Measurements from ENCODE around the gene TFAP2D. TPM values are rescaled to one million over a fixed set of nuclear protein-coding genes. Genes with fewer than 3 reads are reported as not detected.

TFAP2D gene
- total RNA-seq, 1 donor from 2014 or later, result not detected

- Mint-ChIP-seq H3K27me3 (no peaks in the 10 kb centered on the region), H3K36me3 (ENCODE audit: low read depth) (no peaks in the 10 kb centered on the region), H3K4me1 (no peaks in the 10 kb centered on the region), H3K9me3 (no peaks in the 10 kb centered on the region), H3K27ac (no peak overlapping the region), H3K4me3 (no peak overlapping the region)
- DNase-seq, result no peak
- intact Hi-C loops (cut with micrococcal nuclease), result no loop called here
Measured at GRCh38 chr6:50742161-50742560, 28.8 kb downstream of the TFAP2D start.

GRCh38 chr6:50744976-50745375, 31.6 kb downstream of the TFAP2D start:
- intact Hi-C loops (cut with micrococcal nuclease), result no loop called here
- DNase-seq, result no peak

GRCh38 chr6:50762798-50763197, 49.5 kb downstream of the TFAP2D start:
- Mint-ChIP-seq H3K36me3 (ENCODE audit: low read depth) (no peaks in the 10 kb centered on the region), H3K4me1 (no peaks in the 10 kb centered on the region), H3K9me3 (no peaks in the 10 kb centered on the region), H3K4me3 (no peak overlapping the region), H3K27me3 (no peaks in the 10 kb centered on the region), H3K27ac (no peak overlapping the region)
- no peak for DNase-seq
- intact Hi-C loops (cut with micrococcal nuclease), result no loop called here

More at GRCh38 chr6:50744976-50745375, 31.6 kb downstream of the TFAP2D start:
- Mint-ChIP-seq H3K9me3 (no peaks in the 10 kb centered on the region), H3K27ac (no peak overlapping the region), H3K4me3 (no peak overlapping the region), H3K27me3 (no peaks in the 10 kb centered on the region), H3K36me3 (ENCODE audit: low read depth) (no peaks in the 10 kb centered on the region), H3K4me1 (no peaks in the 10 kb centered on the region)

DNA sequence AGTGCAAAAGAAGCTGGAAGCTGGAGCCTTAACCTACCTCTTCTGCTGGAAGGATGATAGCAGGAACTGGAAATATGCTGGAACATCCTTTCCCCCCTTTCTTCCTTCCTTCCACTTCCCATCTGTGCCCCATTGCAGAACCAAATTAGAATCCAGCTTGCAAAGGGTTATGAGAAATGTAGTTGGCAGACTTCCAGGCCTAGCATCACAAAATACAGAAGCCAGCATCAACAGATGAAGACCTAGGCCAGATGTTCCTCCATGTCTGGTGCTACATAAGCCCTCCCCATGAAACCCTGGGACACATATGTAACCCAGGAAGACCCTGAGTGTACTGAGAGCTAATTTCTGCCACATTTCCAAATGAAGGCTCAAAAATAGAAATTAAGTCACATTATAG, 65.4 kb downstream of the TFAP2D start:
- H3K36me3 Mint-ChIP-seq (ENCODE audit: low read depth), result no peaks in the 10 kb centered on the region
- no peak for DNase-seq
- no peaks in the 10 kb centered on the region for H3K4me1 Mint-ChIP-seq
- H3K9me3 Mint-ChIP-seq, result no peaks in the 10 kb centered on the region
- intact Hi-C loops (cut with micrococcal nuclease), result no loop called here
- no peak overlapping the region for H3K4me3 Mint-ChIP-seq
- no peaks in the 10 kb centered on the region for H3K27me3 Mint-ChIP-seq
- no peak overlapping the region for H3K27ac Mint-ChIP-seq

GRCh38 chr6:50780382-50780781, 67.1 kb downstream of the TFAP2D start:
- intact Hi-C loops (cut with micrococcal nuclease), result no loop called here
- no peaks in the 10 kb centered on the region for H3K9me3 Mint-ChIP-seq
- H3K4me1 Mint-ChIP-seq, result no peaks in the 10 kb centered on the region
- H3K27ac Mint-ChIP-seq, result no peak overlapping the region
- H3K27me3 Mint-ChIP-seq, result no peaks in the 10 kb centered on the region
- H3K4me3 Mint-ChIP-seq, result no peak overlapping the region
- no peak for DNase-seq
- H3K36me3 Mint-ChIP-seq (ENCODE audit: low read depth), result no peaks in the 10 kb centered on the region

DNA sequence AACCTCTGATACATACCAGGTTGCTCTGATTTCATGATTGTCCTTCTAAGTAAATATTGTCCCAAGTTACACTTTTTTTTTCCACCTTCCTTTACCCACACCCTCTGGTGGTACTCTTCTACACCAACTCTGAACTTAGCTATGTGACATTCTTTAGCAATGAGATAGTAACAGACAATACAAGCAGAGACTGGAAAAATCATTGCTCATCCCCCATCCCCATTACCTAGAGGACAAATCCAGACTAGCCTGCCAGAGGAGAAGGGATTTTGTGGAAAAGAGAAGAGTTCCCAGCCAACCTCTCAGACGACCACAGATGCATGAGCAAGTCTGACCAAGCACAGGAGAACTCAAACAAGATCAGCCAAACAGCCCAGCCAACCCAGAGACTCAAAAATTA, 72.6 kb downstream of the TFAP2D start:
- Mint-ChIP-seq H3K4me3 (no peak overlapping the region), H3K4me1 (no peaks in the 10 kb centered on the region), H3K27me3 (no peaks in the 10 kb centered on the region), H3K36me3 (ENCODE audit: low read depth) (no peaks in the 10 kb centered on the region), H3K27ac (no peak overlapping the region), H3K9me3 (no peaks in the 10 kb centered on the region)
- intact Hi-C loops (cut with micrococcal nuclease), result no loop called here
- DNase-seq, result no peak

GRCh38 chr6:50791900-50792508, 78.7 kb downstream of the TFAP2D start:
- intact Hi-C loops (cut with micrococcal nuclease), result loop anchor here (2.0 to 5.0 kb wide), 2 partner anchors 135 to 665 kb away; no protein-coding TSS in a partner anchor
- DNase-seq, result peak; percentile 60
- Mint-ChIP-seq H3K4me1 (no peaks in the 10 kb centered on the region), H3K9me3 (no peaks in the 10 kb centered on the region), H3K27ac (no peak overlapping the region), H3K36me3 (ENCODE audit: low read depth) (no peaks in the 10 kb centered on the region), H3K4me3 (no peak overlapping the region), H3K27me3 (no peaks in the 10 kb centered on the region)

GRCh38 chr6:50792771-50793170, 79.4 kb downstream of the TFAP2D start:
- no peaks in the 10 kb centered on the region for H3K27me3 Mint-ChIP-seq
- intact Hi-C loops (cut with micrococcal nuclease), result loop anchor here (5.0 kb wide), 1 partner anchor 665 kb away; no protein-coding TSS in a partner anchor
- no peak overlapping the region for H3K4me3 Mint-ChIP-seq
- H3K9me3 Mint-ChIP-seq, result no peaks in the 10 kb centered on the region
- H3K36me3 Mint-ChIP-seq (ENCODE audit: low read depth), result no peaks in the 10 kb centered on the region
- H3K27ac Mint-ChIP-seq, result no peak overlapping the region
- H3K4me1 Mint-ChIP-seq, result no peaks in the 10 kb centered on the region
- no peak for DNase-seq

DNA sequence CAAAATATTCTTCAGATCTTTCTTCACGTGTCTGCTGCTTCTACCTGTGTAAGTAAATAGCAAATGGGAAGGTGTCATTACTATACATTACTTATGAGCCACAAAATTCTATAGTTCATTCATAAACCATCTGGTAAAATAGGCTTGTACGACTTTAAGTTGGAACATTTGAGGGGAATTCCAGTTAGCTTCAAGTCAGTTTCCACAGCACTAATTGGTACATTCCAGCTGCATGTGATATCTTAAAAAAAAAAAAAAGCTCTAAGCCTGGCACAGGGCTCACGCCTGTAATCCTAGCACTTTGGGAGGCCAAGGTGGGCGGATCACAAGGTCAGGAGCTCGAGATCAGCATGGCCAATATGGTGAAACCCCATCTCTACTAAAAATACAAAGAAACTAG, 82.2 kb downstream of the TFAP2D start:
- Mint-ChIP-seq H3K4me3 (no peak overlapping the region), H3K36me3 (ENCODE audit: low read depth) (no peaks in the 10 kb centered on the region), H3K27ac (no peak overlapping the region), H3K9me3 (no peaks in the 10 kb centered on the region), H3K4me1 (no peaks in the 10 kb centered on the region), H3K27me3 (no peaks in the 10 kb centered on the region)
- intact Hi-C loops (cut with micrococcal nuclease), result no loop called here
- no peak for DNase-seq

- Mint-ChIP-seq H3K27ac (no peak overlapping the region), H3K27me3 (no peaks in the 10 kb centered on the region), H3K36me3 (ENCODE audit: low read depth) (no peaks in the 10 kb centered on the region), H3K9me3 (no peaks in the 10 kb centered on the region), H3K4me3 (no peak overlapping the region), H3K4me1 (no peaks in the 10 kb centered on the region)
- intact Hi-C loops (cut with micrococcal nuclease), result no loop called here
- no peak for DNase-seq
Measured at GRCh38 chr6:50804283-50804682, 91.0 kb downstream of the TFAP2D start.

DNA sequence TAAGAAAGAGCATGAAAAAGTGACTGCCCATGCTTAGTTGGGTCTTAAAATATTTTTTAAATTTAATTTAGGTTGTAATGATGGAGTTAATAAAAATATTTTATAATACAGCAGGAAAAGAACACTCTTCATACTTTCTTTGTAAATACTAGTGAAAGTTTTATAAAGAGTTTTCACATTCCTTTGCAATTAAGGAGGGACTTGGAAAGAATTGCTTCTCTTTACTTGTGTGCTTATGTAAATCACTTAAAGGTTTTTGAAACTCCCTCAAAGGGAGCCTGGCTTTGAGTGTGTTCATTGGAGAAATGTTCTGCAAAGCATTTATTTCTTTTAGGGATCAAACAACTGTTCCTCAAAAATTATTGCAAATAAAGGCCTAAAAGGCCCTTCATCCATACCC, 93.7 kb downstream of the TFAP2D start:
- Mint-ChIP-seq H3K9me3 (no peaks in the 10 kb centered on the region), H3K4me3 (no peak overlapping the region), H3K27ac (no peak overlapping the region), H3K36me3 (ENCODE audit: low read depth) (no peaks in the 10 kb centered on the region), H3K27me3 (no peaks in the 10 kb centered on the region), H3K4me1 (no peaks in the 10 kb centered on the region)
- intact Hi-C loops (cut with micrococcal nuclease), result no loop called here
- no peak for DNase-seq

DNA sequence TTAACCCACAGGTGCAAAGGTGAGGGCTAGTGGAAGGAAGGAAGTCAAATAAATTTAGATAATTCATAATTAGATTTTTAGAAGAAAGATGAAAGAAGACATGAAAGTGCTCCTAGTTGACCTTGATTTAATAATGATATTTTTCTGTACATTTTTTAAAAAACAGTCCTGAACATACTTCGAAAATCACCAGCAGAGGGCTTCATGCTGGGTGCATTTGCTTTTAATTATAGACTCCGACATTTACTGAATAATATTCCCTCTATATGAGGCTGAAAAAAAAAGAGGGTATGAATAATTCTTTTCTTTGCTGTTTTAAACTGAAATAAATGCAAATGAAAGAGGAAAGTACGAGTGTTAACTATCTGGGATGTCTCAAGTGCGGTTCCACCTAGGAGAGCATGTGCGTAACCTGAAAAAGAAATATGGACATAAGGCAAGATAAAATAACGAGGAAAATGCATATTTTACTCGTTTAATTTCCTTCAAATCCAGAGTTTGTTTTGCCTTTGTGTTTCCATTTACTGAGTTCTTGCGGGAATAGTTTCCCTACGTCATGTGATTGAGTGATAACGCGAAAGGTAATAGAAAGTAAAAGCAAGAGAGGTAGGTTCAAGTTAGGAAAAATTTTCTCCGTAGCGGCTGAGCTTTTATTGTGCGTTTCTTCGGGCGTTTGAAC, 102.2 kb downstream of the TFAP2D start:
- Mint-ChIP-seq H3K36me3 (ENCODE audit: low read depth) (no peaks in the 10 kb centered on the region), H3K9me3 (no peaks in the 10 kb centered on the region), H3K4me1 (peaks cover 13% of the 10 kb centered on the region), H3K27me3 (peaks cover 54% of the 10 kb centered on the region), H3K4me3 (peak overlapping the region; percentile 90), H3K27ac (peak overlapping the region; percentile 60)
- DNase-seq, result no peak
- intact Hi-C loops (cut with micrococcal nuclease), result loop anchor here (2.0 to 10.0 kb wide), 5 partner anchors 103 to 1143 kb away; partner anchors contain the start of gene TFAP2D

DNA sequence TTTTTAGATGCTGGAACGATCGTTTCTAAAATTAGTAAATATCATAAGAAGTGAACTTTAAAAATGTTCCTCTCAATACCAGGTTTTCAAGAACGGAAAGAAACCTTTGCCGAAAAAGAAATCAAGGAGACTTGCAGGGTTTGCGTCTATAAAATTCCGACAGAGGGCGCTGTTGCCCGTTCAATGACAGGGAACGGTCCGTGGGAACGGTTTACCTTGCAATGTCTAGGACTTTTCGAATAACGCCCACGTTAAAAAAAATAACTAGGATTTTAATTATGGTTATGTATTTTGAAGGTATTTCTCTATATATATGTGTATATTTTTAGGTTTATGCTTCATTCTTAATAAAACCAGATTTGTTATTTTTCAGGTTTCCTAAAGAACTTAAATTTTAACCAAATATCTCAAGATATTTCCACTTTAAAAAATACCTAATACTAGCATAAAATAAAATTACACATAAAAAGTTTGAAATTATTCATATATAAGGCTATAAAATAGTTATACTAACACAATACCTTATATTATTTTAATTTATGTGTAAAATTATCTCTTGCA, 102.9 kb downstream of the TFAP2D start:
- Mint-ChIP-seq H3K27me3 (peaks cover 60% of the 10 kb centered on the region), H3K4me3 (peak overlapping the region; percentile 90), H3K27ac (peak overlapping the region; percentile 60), H3K9me3 (no peaks in the 10 kb centered on the region), H3K36me3 (ENCODE audit: low read depth) (no peaks in the 10 kb centered on the region), H3K4me1 (peaks cover 13% of the 10 kb centered on the region)
- intact Hi-C loops (cut with micrococcal nuclease), result loop anchor here (2.0 to 10.0 kb wide), 5 partner anchors 103 to 1143 kb away; partner anchors contain the start of gene TFAP2D
- DNase-seq, result peak; percentile 89

DNA sequence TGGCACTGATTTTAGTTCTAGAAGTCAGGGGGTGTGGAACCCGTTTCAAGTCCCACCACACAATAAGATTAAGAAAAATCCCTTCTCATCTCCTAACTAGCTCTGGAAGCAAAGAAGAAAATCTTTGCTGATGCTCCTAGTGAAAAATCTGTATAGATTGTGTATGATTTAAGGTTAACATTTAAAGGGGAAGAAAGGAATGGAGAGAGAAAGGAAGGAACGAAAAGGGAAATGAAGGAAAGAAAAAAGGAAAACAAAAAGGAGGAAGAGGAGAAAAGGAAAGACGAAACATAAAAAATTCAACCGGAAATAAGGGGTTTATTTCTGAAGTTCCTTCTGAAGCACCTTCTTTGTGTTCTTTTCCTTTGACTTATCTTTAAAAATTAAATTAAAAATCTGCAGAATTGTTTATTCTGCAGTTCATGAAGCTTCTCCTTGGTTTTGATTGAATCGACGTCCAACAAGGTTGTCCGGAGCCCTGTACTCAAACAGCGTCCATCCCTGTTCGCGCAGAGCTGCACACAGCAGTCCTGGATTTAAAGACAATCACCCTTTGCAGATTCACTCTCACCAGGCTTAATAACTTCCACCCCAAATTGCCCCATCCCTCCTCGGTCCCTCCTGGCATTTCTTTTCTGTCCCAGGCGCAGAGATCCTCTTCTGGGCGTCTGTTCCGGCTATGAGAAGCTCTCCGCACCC, 103.8 kb downstream of the TFAP2D start:
- no peak overlapping the region for H3K4me3 Mint-ChIP-seq
- DNase-seq, result no peak
- peaks cover 68% of the 10 kb centered on the region for H3K27me3 Mint-ChIP-seq
- no peaks in the 10 kb centered on the region for H3K36me3 Mint-ChIP-seq (ENCODE audit: low read depth)
- H3K4me1 Mint-ChIP-seq, result peaks cover 14% of the 10 kb centered on the region
- no peak overlapping the region for H3K27ac Mint-ChIP-seq
- intact Hi-C loops (cut with micrococcal nuclease), result loop anchor here (2.0 to 10.0 kb wide), 5 partner anchors 104 to 1142 kb away; partner anchors contain the start of gene TFAP2D
- no peaks in the 10 kb centered on the region for H3K9me3 Mint-ChIP-seq

Measured in activated CD4-positive, alpha-beta T cell treated with anti-CD3 and anti-CD28 coated beads, Interleukin-2, amount 10 ng/mL, durations not matched to agents 24 days and 14 days (primary cell).